Measurements from ENCODE around the gene TPP1.

TPP1 gene

DNA sequence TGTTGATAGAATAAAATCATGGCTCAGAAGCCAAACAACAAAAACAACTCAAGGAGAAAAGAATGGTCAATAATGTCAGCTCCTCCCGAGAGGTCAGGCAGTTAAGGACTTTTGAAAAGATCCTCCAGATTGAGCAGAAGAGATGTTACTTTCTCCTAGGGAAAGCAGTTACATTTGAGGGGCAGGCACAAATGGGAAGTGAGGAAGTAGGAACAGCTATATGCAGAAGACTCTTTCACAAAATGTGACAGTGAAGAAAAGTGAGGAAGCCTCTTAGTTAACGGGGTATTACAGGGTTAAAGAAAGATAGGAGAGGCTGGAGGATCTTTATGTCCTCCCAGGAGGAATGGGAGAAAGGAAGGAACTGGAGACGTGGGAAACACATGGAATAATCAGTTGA, 33.0 kb upstream of the TPP1 start:
- H3K9me3 ChIP-seq (ENCODE audit: control insufficient read depth, low read length), result no peaks in the 10 kb centered on the region
- no peak overlapping the region for H3K4me2 ChIP-seq (ENCODE audit: low read length, poor library complexity, severe bottlenecking)
- no peak overlapping the region for H2BK5ac ChIP-seq (ENCODE audit: low read depth, low read length, poor library complexity, severe bottlenecking)
- H3K79me1 ChIP-seq (replicated peaks; ENCODE audit: low read length, poor library complexity, severe bottlenecking), result no peaks in the 10 kb centered on the region
- H2AK5ac ChIP-seq (ENCODE audit: low read length, severe bottlenecking), result no peak overlapping the region
- H3K9ac ChIP-seq (ENCODE audit: low read length), result no peak overlapping the region
- no peak for DNase-seq
- no peaks in the 10 kb centered on the region for H3K36me3 ChIP-seq (ENCODE audit: control insufficient read depth in 1 of 2, insufficient read depth in 2 of 2, low read depth in 1 of 2, low read length in 2 of 2)
- no peak overlapping the region for H3K27ac ChIP-seq (ENCODE audit: low read length, poor library complexity, severe bottlenecking)
- H3K18ac ChIP-seq (ENCODE audit: low read depth in 1 of 2, low read length in 2 of 2), result no peak overlapping the region
- no peak overlapping the region for H3K23ac ChIP-seq (ENCODE audit: low read length in 2 of 2)
- H3K14ac ChIP-seq (ENCODE audit: low read length in 2 of 2), result no peak overlapping the region
- peaks cover 62 to 73% of the 10 kb centered on the region in 2 experiments for H3K27me3 ChIP-seq (ENCODE audit: control insufficient read depth in 1 of 2, insufficient read depth in 1 of 2, low read length in 2 of 2)
- H3K4me3 ChIP-seq (ENCODE audit: insufficient read depth in 1 of 2, low read depth in 1 of 2, low read length in 2 of 2), result no peak overlapping the region
- no peak overlapping the region for H4K8ac ChIP-seq (ENCODE audit: low read length)
- no peak overlapping the region for H2BK120ac ChIP-seq (ENCODE audit: low read depth, low read length)
- peaks cover 8% of the 10 kb centered on the region for H3K4me1 ChIP-seq (ENCODE audit: control insufficient read depth, insufficient read depth, low read depth, low read length)
- 69% methylated on average over 3 of the region's 3 CpGs for WGBS
- H2AFZ ChIP-seq (ENCODE audit: low read depth, low read length), result no peak overlapping the region
- no peak overlapping the region for H2BK12ac ChIP-seq (ENCODE audit: low read length in 2 of 2)
- no peak overlapping the region for H2BK15ac ChIP-seq (ENCODE audit: low read depth, poor library complexity, severe bottlenecking)
- no peak overlapping the region for H4K91ac ChIP-seq (ENCODE audit: low read length)
- H3K4ac ChIP-seq (ENCODE audit: low read depth in 1 of 2, low read length in 2 of 2), result no peak overlapping the region

DNA sequence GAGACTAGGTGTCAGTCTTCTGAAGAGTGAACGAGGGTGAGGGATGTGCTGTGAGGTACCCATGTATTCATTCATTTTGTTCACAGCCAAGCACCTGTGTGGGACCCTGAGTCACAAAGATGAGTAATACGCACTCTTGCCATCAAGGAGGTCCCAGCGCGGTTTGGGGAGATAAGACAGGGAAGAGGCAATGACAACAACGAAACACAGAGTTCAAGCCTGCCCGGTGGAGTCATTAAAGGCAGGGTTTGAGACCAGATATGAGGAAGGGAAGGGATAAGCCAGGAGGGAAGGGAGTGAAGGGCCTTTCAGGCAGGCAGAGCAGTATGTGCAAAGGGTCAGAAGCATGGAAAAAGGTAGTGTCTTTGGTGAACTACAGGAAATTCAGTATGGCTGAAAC, 31.8 kb upstream of the TPP1 start:
- WGBS, result 21% methylated on average over 6 of the region's 6 CpGs
- Histone ChIP-seq H3K4ac (ENCODE audit: low read depth in 1 of 2, low read length in 2 of 2) (peak overlapping the region in 1 of 2 experiments; percentile 66), H3K4me1 (ENCODE audit: control insufficient read depth, insufficient read depth, low read depth, low read length) (peaks cover 20% of the 10 kb centered on the region), H3K4me2 (ENCODE audit: low read length, poor library complexity, severe bottlenecking) (no peak overlapping the region), H2AK5ac (ENCODE audit: low read length, severe bottlenecking) (no peak overlapping the region), H2BK120ac (ENCODE audit: low read depth, low read length) (no peak overlapping the region), H4K91ac (ENCODE audit: low read length) (no peak overlapping the region), H3K4me3 (ENCODE audit: insufficient read depth in 1 of 2, low read depth in 1 of 2, low read length in 2 of 2) (no peak overlapping the region), H2AFZ (ENCODE audit: low read depth, low read length) (no peak overlapping the region), H3K9ac (ENCODE audit: low read length) (no peak overlapping the region), H2BK15ac (ENCODE audit: low read depth, poor library complexity, severe bottlenecking) (no peak overlapping the region), H3K27ac (ENCODE audit: low read length, poor library complexity, severe bottlenecking) (no peak overlapping the region), H3K9me3 (ENCODE audit: control insufficient read depth, low read length) (no peaks in the 10 kb centered on the region), H2BK12ac (ENCODE audit: low read length in 2 of 2) (peak overlapping the region in 1 of 2 experiments; percentile 72), H3K18ac (ENCODE audit: low read depth in 1 of 2, low read length in 2 of 2) (peak overlapping the region in 1 of 2 experiments; percentile 48), H3K79me1 (replicated peaks; ENCODE audit: low read length, poor library complexity, severe bottlenecking) (no peaks in the 10 kb centered on the region), H3K36me3 (ENCODE audit: control insufficient read depth in 1 of 2, insufficient read depth in 2 of 2, low read depth in 1 of 2, low read length in 2 of 2) (no peaks in the 10 kb centered on the region), H4K8ac (ENCODE audit: low read length) (peak overlapping the region; percentile 56), H3K23ac (ENCODE audit: low read length in 2 of 2) (peak overlapping the region in 1 of 2 experiments; percentile 95), H3K14ac (ENCODE audit: low read length in 2 of 2) (peak overlapping the region in 1 of 2 experiments; percentile 81), H2BK5ac (ENCODE audit: low read depth, low read length, poor library complexity, severe bottlenecking) (no peak overlapping the region), H3K27me3 (ENCODE audit: control insufficient read depth in 1 of 2, insufficient read depth in 1 of 2, low read length in 2 of 2) (peaks cover 51 to 64% of the 10 kb centered on the region in 2 experiments)
- no peak for DNase-seq

DNA sequence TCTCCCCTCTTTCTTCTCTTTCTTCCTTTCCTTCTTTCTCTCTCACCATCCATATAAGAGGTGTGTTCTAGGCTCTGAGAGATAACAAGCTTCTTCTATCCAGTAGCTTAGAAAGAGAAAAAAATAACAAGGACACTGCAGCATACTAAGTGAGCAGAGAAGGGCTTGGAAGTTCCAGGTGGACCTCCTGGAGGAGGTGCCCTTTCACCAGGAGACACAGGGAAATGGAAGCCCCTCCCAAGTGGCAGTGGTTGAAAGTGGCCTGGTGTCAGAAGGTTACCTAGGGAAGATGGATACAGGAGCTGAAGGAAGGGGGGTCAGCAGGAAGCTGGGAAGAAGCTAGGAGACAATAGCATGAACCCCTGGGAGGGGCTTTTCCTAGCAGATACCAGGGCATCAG, 30.9 kb upstream of the TPP1 start:
- H3K4me3 ChIP-seq (ENCODE audit: insufficient read depth in 1 of 2, low read depth in 1 of 2, low read length in 2 of 2), result no peak overlapping the region
- H3K9me3 ChIP-seq (ENCODE audit: control insufficient read depth, low read length), result no peaks in the 10 kb centered on the region
- DNase-seq, result no peak
- no peak overlapping the region for H4K91ac ChIP-seq (ENCODE audit: low read length)
- no peak overlapping the region for H3K4ac ChIP-seq (ENCODE audit: low read depth in 1 of 2, low read length in 2 of 2)
- no peak overlapping the region for H2BK120ac ChIP-seq (ENCODE audit: low read depth, low read length)
- H2BK5ac ChIP-seq (ENCODE audit: low read depth, low read length, poor library complexity, severe bottlenecking), result no peak overlapping the region
- no peak overlapping the region for H3K27ac ChIP-seq (ENCODE audit: low read length, poor library complexity, severe bottlenecking)
- no peak overlapping the region for H2AK5ac ChIP-seq (ENCODE audit: low read length, severe bottlenecking)
- H3K36me3 ChIP-seq (ENCODE audit: control insufficient read depth in 1 of 2, insufficient read depth in 2 of 2, low read depth in 1 of 2, low read length in 2 of 2), result no peaks in the 10 kb centered on the region
- no peak overlapping the region for H3K18ac ChIP-seq (ENCODE audit: low read depth in 1 of 2, low read length in 2 of 2)
- no peak overlapping the region for H2BK15ac ChIP-seq (ENCODE audit: low read depth, poor library complexity, severe bottlenecking)
- no peak overlapping the region for H3K4me2 ChIP-seq (ENCODE audit: low read length, poor library complexity, severe bottlenecking)
- no peaks in the 10 kb centered on the region for H3K79me1 ChIP-seq (replicated peaks; ENCODE audit: low read length, poor library complexity, severe bottlenecking)
- peaks cover 48 to 68% of the 10 kb centered on the region in 2 experiments for H3K27me3 ChIP-seq (ENCODE audit: control insufficient read depth in 1 of 2, insufficient read depth in 1 of 2, low read length in 2 of 2)
- no peak overlapping the region for H3K9ac ChIP-seq (ENCODE audit: low read length)
- peaks cover 17% of the 10 kb centered on the region for H3K4me1 ChIP-seq (ENCODE audit: control insufficient read depth, insufficient read depth, low read depth, low read length)
- no peak overlapping the region for H3K23ac ChIP-seq (ENCODE audit: low read length in 2 of 2)
- H2AFZ ChIP-seq (ENCODE audit: low read depth, low read length), result no peak overlapping the region
- no peak overlapping the region for H4K8ac ChIP-seq (ENCODE audit: low read length)
- no peak overlapping the region for H2BK12ac ChIP-seq (ENCODE audit: low read length in 2 of 2)
- H3K14ac ChIP-seq (ENCODE audit: low read length in 2 of 2), result no peak overlapping the region

DNA sequence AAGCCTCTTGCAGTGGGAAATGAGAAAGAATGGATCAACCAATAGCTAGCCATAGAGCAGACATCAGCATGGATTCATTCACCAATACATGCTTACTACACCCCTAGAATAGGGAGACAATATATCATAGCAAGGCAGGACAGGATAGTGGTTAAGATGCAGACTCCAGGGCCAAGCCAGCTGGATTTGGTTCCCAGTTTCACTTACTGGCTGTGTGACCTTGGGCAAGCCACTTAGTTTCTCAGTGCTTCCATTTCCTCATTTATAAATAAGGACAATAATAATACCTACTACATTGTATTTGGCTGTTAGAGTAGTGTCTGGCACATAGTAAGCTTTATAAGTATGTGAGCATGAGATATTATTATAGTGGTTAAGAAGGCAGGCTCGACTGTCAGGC, 29.3 kb upstream of the TPP1 start:
- no peak overlapping the region for H2AK5ac ChIP-seq (ENCODE audit: low read length, severe bottlenecking)
- H3K14ac ChIP-seq (ENCODE audit: low read length in 2 of 2), result no peak overlapping the region
- no peak overlapping the region for H3K18ac ChIP-seq (ENCODE audit: low read depth in 1 of 2, low read length in 2 of 2)
- H2AFZ ChIP-seq (ENCODE audit: low read depth, low read length), result no peak overlapping the region
- no peak overlapping the region for H4K91ac ChIP-seq (ENCODE audit: low read length)
- H3K79me1 ChIP-seq (replicated peaks; ENCODE audit: low read length, poor library complexity, severe bottlenecking), result no peaks in the 10 kb centered on the region
- no peak overlapping the region for H4K8ac ChIP-seq (ENCODE audit: low read length)
- no peak overlapping the region for H3K4me3 ChIP-seq (ENCODE audit: insufficient read depth in 1 of 2, low read depth in 1 of 2, low read length in 2 of 2)
- H3K4me1 ChIP-seq (ENCODE audit: control insufficient read depth, insufficient read depth, low read depth, low read length), result peaks cover 14% of the 10 kb centered on the region
- H2BK5ac ChIP-seq (ENCODE audit: low read depth, low read length, poor library complexity, severe bottlenecking), result no peak overlapping the region
- no peak overlapping the region for H2BK120ac ChIP-seq (ENCODE audit: low read depth, low read length)
- no peak overlapping the region for H3K4me2 ChIP-seq (ENCODE audit: low read length, poor library complexity, severe bottlenecking)
- no peak for DNase-seq
- no peak overlapping the region for H2BK15ac ChIP-seq (ENCODE audit: low read depth, poor library complexity, severe bottlenecking)
- H3K9ac ChIP-seq (ENCODE audit: low read length), result no peak overlapping the region
- WGBS, result 0% methylated on average over 1 of the region's 1 CpG
- H3K27ac ChIP-seq (ENCODE audit: low read length, poor library complexity, severe bottlenecking), result no peak overlapping the region
- H3K9me3 ChIP-seq (ENCODE audit: control insufficient read depth, low read length), result peaks cover 4% of the 10 kb centered on the region
- no peak overlapping the region for H3K4ac ChIP-seq (ENCODE audit: low read depth in 1 of 2, low read length in 2 of 2)
- peak overlapping the region in 1 of 2 experiments; percentile 45 for H2BK12ac ChIP-seq (ENCODE audit: low read length in 2 of 2)
- no peaks in the 10 kb centered on the region for H3K36me3 ChIP-seq (ENCODE audit: control insufficient read depth in 1 of 2, insufficient read depth in 2 of 2, low read depth in 1 of 2, low read length in 2 of 2)
- no peak overlapping the region for H3K23ac ChIP-seq (ENCODE audit: low read length in 2 of 2)
- peaks cover 37 to 68% of the 10 kb centered on the region in 2 experiments for H3K27me3 ChIP-seq (ENCODE audit: control insufficient read depth in 1 of 2, insufficient read depth in 1 of 2, low read length in 2 of 2)
